ENCODE data around the gene SNRNP27.
A peak's percentile ranks its signal among the peaks of the same experiment; 100 is the strongest.
"Not testable (repeated sequence)": the region's sequence is repeated elsewhere in the genome, so short reads cannot be mapped to it uniquely, and the experiment has no call there.

Gene SNRNP27, protein sequence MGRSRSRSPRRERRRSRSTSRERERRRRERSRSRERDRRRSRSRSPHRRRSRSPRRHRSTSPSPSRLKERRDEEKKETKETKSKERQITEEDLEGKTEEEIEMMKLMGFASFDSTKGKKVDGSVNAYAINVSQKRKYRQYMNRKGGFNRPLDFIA

DNA sequence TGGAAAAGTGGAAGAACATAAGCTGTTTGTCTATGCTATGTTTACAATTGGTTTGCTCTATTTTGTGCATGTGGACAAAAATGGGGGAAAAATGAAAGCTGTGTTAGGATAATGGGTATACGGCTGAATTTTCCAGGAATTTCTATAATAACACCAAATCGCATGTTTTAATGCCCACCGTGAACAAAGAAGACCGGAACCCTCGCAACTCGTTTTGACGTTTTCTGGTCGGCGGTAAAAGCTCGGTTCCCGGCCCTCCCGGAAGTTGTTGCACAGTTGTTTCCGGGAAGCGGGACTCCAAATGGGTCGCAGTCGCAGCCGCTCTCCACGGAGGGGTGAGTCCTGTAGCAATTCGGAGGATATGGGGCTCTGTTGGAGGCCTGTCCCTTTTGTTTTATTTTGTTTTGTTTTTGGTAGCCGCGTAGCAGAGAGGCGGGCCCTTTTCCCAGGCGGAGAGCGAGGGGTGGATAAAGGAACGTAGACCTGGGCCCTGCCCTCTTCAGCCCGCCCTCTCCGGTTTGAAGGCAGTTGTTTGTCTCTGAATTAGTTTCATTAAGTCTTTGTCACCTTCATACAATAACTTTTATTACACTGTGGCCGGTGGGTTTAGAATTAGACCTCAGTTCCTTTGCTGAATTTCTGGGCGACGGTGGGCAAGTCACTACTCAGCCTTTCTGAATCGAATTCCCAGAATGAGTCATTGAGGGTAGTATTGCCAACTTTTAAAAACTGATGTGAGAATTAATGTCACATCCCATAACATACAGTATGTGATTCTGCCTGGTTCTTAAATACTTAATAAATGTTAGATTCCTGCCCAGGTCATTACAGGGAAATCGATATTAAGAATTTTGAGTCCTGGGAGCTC, at the start of gene SNRNP27:
Gene SNRNP27, plus strand, starts transcription at position 273 of the 868 bp plus-strand sequence. Its CDS starts 29 bp downstream, at position 302.
- DNase-seq = peak; percentile 82

DNA sequence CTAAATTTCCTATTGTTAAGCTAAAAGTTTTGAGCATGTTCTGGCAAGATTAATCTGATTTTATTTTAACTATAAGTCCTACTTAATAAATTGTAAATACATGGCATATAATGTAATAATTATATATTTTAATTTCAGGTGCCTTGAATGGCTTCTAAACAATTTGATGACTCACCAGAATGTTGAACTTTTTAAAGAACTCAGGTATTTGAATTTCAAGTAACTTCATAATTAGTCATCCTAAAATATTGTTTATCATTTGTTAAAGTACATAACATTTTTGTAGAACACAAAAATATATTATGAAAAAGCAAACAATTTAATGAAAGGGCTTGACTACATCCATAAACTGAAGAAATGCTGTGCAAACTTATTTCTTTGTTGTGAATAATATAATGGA, 49.8 kb upstream of the SNRNP27 start:
- no peak for DNase-seq

DNA sequence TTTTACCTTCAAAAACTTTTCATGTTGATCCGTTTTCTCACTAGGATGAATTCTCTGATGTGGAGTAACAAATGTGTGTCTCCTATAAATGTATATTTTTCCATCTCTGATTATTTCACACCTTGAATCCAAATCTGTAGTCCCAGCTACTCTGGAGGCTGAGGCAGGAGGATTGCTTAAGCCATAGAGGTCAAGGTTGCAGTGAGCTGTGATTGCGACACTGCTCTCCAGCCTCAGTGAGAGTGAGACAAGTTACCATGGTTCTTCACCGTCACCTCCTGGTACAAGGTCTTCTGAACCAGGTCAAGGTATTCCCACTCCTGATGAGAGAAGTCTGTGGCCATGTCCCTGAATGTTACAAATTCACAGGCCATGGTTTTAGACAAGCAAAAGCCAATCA, 49.2 kb upstream of the SNRNP27 start:
- no peak for DNase-seq

DNA sequence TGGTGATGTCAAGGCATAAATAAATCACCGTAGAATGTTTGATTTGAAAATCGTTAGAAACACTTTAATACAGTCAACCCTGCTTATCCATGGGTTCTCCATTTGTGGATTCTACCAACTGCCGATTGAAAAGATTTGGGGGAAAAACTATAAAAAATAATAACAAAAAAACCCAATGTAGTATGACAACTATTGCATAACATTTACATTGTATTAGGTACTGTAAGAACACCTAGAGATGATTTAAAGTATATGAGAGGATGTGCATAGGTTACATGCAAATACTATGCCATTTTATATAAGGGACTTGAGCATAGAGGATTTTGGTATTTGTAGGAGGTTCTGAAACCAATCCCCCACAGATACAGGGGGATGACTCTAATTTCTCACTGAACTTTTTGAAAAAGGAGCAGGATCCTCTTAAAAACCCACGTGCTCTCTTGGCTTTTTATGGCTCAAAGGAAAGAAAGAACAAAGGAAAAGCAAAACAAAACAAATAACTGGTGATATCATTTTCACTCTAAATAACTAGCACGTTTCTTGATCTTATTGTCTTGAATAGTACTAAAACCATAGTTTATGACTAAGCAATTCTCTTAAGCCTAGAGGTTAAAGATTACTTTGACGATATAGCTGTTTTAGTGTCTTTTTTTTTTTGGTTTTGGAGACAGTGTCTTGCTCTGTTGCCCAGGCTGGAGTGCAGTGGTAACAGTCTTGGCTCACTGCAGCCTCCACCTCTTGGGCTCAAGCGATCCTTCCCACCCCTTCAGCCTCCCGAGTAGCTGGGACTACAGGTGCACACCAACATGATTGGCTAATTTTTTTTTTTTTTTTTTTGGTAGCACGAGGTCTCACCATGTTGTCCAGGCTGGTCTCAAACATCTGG, 47.3 kb upstream of the SNRNP27 start:
- no peak for DNase-seq

DNA sequence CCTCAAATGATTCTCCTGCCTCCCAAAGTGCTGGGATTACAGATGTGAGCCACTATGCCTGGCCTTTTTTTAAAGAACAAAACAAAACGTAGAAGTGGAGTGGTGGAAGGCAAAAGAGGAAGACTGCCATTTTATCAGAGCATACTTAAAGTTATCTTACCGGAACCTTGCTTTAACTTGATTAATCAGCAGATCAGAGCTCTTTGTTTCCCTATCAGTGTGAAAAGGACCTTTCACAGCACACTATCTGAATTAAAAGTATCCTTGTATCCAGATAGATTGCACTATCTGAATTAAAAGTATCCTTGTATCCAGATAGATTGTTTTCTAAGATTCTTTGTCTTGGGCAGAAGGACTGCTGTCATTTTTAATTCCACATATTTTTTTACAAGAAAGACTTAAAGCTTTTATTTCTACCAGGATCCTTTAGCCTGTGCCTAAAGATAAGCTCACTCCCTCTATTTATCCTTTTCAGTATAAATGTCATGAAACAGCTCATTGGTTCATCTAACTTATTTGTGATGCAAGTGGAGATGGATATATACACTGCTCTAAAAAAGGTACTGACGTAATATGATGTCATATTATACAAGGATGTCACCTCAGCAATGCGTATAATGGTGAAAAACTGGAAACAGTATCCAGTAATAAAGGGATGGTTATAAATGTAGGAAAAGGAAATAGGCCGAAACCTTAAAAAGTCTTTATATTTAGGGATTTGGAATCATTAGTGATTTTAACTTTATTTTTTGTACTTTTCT, 46.5 kb upstream of the SNRNP27 start:
- DNase-seq = no peak

DNA sequence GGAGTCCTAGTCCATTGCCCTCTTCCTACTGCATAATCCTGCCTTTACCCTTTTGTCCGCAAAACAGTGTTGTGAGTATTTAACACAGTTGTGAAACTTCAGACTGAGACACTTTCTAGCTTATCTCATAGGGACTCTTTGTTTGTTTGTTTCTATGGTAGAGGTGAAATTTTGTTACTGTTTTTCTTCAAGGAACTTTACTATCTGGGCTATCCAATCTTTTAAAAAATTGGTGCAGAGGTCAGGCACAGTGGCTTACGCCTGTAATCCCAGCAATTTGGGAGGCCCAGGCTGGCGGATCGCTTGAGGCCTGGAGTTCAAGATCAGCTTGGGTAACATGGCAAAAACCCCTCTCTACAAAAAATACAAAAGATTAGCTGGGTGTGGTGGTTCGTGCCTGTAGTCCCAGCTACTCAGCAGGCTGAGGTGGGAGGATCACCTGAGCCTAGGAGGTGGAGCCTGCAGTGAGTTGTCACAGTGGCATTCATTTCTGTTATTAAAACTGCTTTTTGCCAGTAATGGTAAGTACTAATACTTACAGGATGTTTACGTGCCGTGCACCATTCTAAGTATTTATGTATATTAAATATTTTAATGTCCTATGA, 45.5 kb upstream of the SNRNP27 start:
- DNase-seq = no peak

DNA sequence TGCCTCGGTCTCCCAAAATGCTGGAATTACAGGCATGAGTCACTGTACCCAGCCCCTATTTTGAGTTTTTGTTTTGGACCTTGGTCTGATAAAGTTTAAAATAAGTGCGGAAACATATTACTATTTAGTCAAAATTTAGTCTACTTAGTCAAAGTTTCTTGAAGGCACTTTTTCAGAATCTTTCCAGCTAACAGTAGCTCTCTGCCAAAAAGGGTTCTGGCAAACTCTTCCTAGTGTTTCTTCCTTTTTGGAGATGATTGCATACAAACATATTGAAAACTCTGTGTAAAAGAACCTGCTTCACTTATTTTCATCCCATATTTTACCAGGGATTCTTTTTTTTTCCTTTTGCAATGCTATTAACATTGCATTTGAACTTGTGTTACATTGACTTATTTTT, 35.5 kb upstream of the SNRNP27 start:
- no peak for DNase-seq

DNA sequence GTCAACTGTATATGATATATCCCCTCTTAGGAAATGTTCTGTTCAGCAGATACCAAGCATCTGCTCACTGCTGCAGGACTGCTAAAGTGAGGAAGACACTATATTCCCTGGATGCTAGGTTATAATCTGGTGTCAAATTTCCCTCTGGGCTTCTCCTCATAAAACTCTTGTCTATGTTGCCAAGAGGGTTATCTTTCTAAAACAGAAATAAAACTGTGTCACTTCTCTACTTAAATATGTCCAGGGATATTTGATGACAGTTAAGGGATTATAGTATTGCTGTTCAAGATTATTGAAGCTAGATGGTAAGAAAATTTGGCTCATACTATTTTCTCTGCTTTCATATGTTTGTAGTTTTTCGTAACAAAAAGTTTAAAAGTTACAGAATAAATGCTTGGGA, 30.5 kb upstream of the SNRNP27 start:
- no peak for DNase-seq

DNA sequence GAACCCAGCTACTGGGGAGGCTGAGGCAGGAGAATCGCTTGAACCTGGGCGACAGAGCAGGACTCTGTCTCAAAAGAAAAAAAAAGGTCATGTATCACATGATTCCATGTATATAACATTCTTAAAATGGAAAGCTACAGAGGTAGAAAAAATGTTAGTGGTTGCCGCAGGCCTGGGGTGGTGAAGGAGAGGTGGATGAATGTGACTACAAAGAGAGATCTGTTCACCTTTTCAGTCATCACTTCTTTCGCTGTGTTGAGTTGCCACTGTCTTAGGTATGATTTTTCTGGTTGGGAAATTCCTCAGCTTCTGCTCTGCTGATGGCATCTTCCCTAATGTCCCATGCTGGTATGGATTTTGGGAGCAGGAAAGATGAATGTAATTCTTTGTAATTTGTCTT, 5.3 kb upstream of the SNRNP27 start:
- DNase-seq = no peak

DNA sequence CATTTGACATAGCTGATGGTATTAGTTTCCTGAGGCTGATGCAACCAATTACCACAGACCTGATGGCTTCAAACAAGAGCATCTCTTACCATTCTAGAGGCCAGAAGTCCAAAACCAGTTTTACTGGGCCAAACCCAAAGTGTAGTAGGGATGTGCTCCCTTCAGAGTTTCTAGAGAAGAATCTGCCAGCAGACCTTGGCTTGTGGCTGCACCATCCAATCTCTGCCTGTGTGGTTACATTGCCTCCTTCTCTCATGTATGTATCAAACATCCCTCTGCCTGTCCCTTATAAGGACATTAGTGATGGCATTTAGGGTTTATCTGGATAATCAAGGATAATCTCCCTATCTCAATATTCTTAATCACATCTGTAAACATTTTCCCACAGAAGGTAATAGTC, 4.5 kb upstream of the SNRNP27 start:
- DNase-seq = no peak

DNA sequence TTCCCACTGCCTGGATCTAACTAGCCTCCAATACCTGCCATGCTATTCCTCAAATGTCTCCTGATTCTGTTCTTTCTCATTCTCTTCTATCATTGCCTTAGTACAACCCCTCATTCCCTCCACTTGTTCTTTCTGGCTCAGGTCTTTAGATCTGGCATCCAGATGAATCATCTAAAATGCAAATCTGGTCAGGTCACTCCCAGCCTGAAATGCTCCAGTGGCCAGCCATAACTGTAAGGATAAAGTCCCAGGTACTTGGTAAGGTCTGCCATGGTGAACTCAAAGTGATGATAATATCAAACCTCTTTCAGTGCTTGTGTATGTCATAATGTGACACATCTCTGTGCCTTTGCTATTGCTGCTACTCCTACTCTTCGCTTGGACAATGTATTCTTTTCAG, 2.9 kb upstream of the SNRNP27 start:
- DNase-seq = no peak

DNA sequence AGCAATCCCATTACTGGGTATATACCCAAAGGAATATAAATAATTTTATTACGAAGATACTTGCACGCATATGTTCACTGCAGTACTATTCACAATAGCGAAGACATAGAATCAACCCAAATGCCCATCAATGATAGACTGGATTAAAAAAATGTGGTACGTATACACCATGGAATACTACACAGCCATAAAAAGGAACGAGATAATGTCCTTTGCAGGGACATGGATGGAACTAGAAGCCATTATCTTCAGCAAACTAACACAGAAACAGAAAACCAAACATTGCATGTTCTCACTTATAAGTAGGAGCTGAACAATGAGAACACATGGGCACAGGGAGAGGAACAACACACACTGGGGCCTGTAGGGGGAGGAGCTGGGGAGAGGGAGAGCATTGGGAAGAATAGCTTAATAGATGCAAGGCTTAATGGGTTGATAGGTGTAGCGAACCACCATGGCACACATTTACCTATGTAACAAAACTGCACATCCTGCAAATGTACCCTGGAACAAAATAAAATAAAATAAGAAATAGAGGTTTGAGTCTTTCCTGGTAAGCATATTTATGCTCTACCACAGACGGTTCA, 825 bp upstream of the SNRNP27 start:
- not testable (repeated sequence) for DNase-seq

DNA sequence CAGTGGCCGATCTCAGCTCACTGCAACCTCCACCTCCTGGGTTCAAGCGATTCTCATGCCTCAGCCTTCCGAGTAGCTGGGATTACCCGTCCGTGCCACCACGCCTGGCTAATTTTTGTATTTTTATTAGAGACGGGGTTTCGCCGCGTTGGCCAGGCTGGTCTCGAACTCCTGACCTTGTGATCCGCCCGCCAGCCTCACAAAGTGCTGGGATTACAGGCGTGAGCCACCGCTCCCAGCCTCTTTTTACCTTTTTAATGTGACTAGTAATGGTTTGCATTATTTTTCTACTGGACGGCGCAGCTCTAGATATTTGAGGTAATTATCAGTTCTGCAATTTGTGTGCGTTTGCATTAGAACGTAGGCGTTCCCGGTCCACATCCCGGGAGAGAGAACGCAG, 981 bp downstream of the SNRNP27 start:
- DNase-seq = not testable (repeated sequence)

DNA sequence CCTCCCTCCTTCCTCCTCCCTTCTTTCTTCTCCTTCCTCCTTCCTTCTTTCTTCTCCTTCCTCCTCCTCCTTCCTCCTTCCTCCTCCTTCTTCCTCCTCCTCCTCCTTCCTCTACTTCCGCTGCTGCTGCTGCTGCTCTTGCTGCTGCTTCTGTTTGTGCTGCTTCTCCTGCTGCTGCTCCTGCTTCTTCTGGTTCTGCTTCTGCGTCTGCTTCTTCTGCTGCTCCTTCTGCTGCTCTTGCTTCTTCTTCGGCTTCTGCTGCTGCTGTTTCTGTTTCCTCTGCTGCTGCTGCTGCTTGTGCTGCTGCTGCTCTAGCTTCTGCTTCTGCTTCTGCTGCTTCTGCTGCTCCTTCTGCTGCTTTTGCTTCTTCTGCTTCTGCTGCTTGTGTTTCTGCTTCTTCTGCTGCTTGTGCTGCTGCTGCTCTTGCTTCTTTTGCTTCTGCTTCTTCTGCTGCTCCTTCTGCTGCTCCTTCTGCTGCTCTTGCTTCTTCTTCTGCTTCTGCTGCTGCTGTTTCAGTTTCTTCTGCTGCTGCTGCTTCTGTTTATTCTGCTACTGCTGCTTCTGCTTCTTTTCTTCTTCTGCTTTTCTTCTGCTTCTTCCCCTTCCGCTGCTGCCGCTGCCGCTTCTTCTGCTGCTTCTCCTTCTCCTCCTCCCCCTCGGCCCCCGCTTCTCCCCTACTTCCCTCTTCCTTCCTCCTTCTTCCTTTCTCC, 8.6 kb downstream of the SNRNP27 start:
- DNase-seq = no peak

DNA sequence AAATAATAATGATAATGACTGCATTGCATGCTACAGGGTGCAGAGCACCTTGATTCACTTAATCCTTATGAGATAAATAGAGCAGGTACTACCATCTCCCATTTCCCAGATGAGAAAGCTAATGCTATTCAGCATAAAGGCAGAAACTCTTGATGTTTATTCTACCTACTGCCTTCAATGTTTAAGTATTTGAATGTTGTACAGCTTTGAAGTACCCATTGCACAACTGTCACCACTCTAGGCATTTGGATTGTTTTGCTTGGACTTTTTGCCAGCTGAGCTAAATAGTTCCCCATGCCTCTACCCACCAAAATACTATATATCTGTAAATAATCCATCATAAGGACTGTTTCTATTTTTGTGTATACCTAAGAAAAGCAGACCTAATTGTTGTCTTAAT, 13.5 kb downstream of the SNRNP27 start:
- DNase-seq = no peak

DNA sequence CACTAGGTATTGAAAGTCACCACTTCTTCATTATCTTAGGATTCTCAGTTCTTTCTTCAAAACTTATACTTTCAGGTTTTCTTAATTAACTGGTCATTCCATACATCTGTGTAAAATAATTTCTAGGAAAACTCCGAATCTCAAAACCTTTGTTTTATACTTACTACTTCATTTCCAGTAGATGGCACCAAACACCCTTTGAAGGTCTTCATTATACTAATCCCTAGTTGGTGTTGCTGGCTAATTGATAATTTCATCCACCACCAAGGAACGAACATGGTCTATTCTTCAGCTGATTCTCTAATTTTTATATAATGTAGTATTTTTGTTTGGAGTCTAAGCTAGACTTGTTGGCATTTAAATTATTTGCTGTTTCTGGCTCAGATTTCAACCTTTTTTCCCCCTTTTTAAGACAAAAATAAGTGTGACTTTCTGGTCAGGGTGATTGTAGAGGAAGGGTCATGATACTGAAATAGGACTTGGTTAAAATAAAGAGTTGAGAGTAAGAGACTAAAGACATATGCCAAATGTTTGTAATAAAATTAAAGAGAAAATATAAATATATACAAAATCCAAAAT, 18.3 kb downstream of the SNRNP27 start:
- peak; percentile 46 for DNase-seq

DNA sequence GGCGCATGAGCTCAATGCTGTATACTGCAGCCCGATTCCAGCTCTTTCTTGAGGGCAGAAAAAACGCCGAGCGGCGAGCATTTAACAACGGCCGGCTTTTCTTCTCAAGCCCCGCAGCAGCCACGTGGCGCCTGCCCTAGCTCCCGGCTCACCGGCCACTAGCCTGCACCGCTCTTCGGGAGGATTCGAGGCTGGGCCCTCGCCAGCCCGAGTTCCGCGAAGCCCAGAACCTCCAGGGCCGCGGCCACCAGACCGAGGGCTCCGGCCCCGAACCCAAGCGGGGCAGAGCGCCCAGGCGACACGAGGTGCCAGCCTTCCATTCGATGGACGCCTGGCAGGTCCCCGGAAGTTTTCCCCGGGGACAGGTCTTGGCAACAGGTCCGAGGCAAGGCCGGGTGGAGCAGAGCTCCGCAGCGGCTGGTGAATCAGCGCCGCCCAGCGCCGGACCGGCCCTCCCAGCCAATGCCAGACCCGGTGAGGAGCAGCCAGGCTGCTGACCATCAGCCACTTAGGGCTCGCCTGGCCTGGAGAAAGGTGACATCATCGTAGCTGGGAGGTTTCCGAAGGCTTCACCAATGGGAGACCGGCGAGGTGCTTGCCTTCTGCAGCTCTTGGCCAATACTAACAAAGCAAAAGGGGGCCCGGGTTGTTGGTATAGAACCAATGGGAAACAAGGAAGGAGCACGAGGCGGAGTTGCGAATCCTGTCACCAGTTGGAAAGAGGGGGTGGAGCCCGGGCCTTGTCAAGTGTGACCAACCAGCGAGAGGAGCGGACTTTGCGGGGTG, 20.6 kb downstream of the SNRNP27 start:
- peak; percentile 100 for DNase-seq

DNA sequence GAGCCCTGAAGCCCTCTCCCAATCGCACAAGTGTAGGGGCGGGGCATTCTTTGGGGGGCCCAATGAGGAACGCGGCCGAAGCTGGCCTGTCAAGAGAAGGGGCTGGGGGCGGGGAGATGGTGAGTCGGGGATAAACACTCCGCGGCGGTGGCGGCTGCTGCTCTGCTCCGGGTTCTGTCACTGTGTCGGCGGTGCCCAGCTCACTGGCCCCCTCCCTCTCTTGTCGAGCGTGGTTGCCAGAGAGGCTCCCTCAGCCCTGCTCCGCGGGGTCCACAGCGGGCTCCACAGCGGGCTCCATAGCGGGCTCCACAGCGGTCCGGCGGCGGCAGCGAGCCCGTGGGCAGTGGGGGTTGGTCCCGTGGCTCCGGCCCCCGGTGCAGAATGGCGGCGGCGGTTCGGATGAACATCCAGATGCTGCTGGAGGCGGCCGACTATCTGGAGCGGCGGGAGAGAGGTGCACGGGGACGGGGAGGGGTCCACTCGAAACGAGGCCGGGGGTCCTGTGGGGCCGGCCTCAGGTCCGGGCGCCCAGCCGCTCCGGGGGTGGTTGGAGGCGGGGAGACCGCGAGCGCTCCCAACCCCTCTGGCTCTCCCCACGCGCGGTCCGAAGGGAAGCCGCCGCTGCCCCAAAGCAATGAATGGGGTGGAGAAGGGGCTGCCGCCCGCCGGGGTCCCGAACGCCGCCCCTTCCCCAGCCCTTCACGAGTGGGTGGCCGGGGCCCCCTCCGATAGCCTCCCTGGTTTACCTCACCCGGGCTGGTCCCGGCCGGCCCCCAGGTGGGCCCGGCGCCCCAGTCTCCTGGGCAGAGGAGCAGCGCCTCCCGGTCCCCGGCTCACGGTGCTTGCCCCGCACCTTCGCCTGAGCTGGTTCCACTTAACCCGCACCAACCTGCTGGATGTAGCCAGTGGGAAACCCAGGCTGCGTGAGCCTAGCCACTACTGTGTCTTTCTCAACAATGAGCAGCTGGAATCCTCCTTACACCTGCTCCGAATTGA, 21.5 kb downstream of the SNRNP27 start, which contains the start of gene MXD1:
Gene MXD1, plus strand, starts transcription at position 160 of the 996 bp plus-strand sequence. Its CDS starts 222 bp downstream, at position 382.
- no peak for DNase-seq

DNA sequence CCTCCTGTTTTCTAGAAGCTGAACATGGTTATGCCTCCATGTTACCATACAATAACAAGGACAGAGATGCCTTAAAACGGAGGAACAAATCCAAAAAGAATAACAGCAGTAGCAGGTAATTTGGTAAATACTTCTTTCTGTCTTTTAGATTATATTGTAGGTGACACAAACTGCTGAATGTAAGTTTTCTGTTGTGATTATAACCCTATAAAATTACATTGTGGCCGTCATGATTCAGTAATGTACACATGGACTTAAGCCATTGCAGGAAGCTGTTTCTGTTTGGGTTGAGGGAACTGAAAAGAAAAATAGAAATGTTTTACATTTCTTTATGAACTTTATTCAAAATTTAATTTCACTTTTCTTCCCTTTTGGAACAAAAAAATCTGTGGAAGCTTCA, 22.4 kb downstream of the SNRNP27 start:
- DNase-seq = no peak
